ENCODE data around the gene DUS2. TPM values are rescaled to one million over a fixed set of nuclear protein-coding genes. Genes with fewer than 3 reads are reported as not detected.

Gene DUS2
- total and polyA plus RNA-seq, 2 of the 8 experiments (the other 6 are each of a cell fraction or from before 2014, with no cell fraction given), result 17.2 to 27.0 TPM

- no peak overlapping the region for H2BK120ac ChIP-seq (replicated peaks; ENCODE audit: low read depth, low read length)
- ChIA-PET CTCF (ENCODE audit: partially characterized antibody) (interaction anchor here (0.7 to 3.8 kb wide), 7 partner anchors 9 to 300 kb away, joined by 3 to 17 read pairs (median 10); partner anchors contain the start of genes DPEP2NB and DPEP3), POLR2A (ENCODE audit: partially characterized antibody) (no interaction called here)
- no peak overlapping the region for H4K8ac ChIP-seq (ENCODE audit: extremely low read depth, insufficient read depth, low read length)
- H3K4me1 ChIP-seq (replicated peaks in 1 of 4; ENCODE audit: control insufficient read depth in 3 of 4, insufficient read depth in 4 of 4, low read length in 3 of 4), result no peaks in the 10 kb centered on the region; a peak in 3 of 7 replicates
- peaks cover 0 to 12% (median 8%) of the 10 kb centered on the region in 4 experiments; a peak in 5 of 7 replicates for H3K27me3 ChIP-seq (replicated peaks in 1 of 4; ENCODE audit: control insufficient read depth in 3 of 4, extremely low read depth in 1 of 4, insufficient read depth in 3 of 4, low read length in 3 of 4)
- no peaks in the 10 kb centered on the region for H3K36me3 ChIP-seq (ENCODE audit: control insufficient read depth in 2 of 4, insufficient read depth in 4 of 4, low read length in 3 of 4)
- H2BK15ac ChIP-seq (ENCODE audit: low read length), result no peak overlapping the region
- no peak overlapping the region for H3K4me2 ChIP-seq (ENCODE audit: insufficient read depth in 1 of 2, low read depth in 2 of 2, low read length in 2 of 2)
- WGBS, 2 experiments (ENCODE audit: extremely low coverage in 1 of 2, insufficient coverage in 1 of 2, insufficient read length in 1 of 2, insufficient replicate concordance in 2 of 2, low coverage in 1 of 2, low lambda C conversion rate in 2 of 2, missing lambda C conversion rate in 1 of 2), result 87% methylated on average over 5 of the region's 5 CpGs; no CpG with 5 or more reads in 1 of the 2 experiments
- no peak overlapping the region for H2AFZ ChIP-seq (ENCODE audit: low read length)
- no peak overlapping the region for H3K23ac ChIP-seq (ENCODE audit: insufficient read length)
- no peak for DNase-seq (ENCODE audit: low read depth in 1 of 2, low spot score in 2 of 2)
- no peak overlapping the region for H3K56ac ChIP-seq (replicated peaks; ENCODE audit: insufficient read length, low read depth, low read length)
- H2BK12ac ChIP-seq (ENCODE audit: low read depth, low read length), result no peak overlapping the region
- no peak overlapping the region for H2BK5ac ChIP-seq (ENCODE audit: low read depth, low read length)
- H3K9me3 ChIP-seq (ENCODE audit: insufficient read depth in 2 of 2, low read depth in 1 of 2, low read length in 1 of 2), result no peaks in the 10 kb centered on the region
- no peak overlapping the region for H2BK20ac ChIP-seq (ENCODE audit: low read length)
- H4K91ac ChIP-seq (replicated peaks; ENCODE audit: insufficient read length, low read length), result no peak overlapping the region
- no peak overlapping the region for H3K4ac ChIP-seq (replicated peaks; ENCODE audit: insufficient read length, low read depth, low read length)
- H4K5ac ChIP-seq (ENCODE audit: insufficient read length, low read depth, low read length), result no peak overlapping the region
- no peaks in the 10 kb centered on the region for H3K79me2 ChIP-seq (ENCODE audit: control insufficient read depth in 1 of 2, insufficient read depth in 2 of 2, low read length in 2 of 2)
- no peaks in the 10 kb centered on the region for H4K20me1 ChIP-seq (replicated peaks in 1 of 2; ENCODE audit: control insufficient read depth in 1 of 2, insufficient read depth in 2 of 2, low read length in 2 of 2)
- no peak overlapping the region for H3K9ac ChIP-seq (replicated peaks in 1 of 4; ENCODE audit: extremely low read depth in 1 of 4, low read depth in 3 of 4, low read length in 3 of 4)
- H3K79me1 ChIP-seq (ENCODE audit: low read depth, low read length), result no peaks in the 10 kb centered on the region; the same call in 1 of the 2 replicates
- no peak overlapping the region for H3K14ac ChIP-seq (ENCODE audit: insufficient read length)
- no peak overlapping the region for H3K27ac ChIP-seq (ENCODE audit: low read depth, low read length)
- no peak overlapping the region for H2AK5ac ChIP-seq (ENCODE audit: low read depth, low read length)
- no peak overlapping the region for H3K4me3 ChIP-seq (ENCODE audit: extremely low read depth in 1 of 4, insufficient read depth in 2 of 4, low read depth in 3 of 4, low read length in 4 of 4)
- FAIRE-seq, result no peak
- H3K23me2 ChIP-seq (ENCODE audit: low read depth, low read length), result no peaks in the 10 kb centered on the region; the same call in 1 of the 2 replicates
- no peak overlapping the region for H3K18ac ChIP-seq (ENCODE audit: extremely low read depth, low read length)
- TF ChIP-seq EP300 (IDR thresholded peaks at IDR 0.05; ENCODE audit: borderline replicate concordance in 1 of 2, low read depth in 2 of 2, low read length in 2 of 2) (no peak), TAF1 (IDR thresholded peaks at IDR 0.05; ENCODE audit: low read depth, low read length) (no peak), SP4 (IDR thresholded peaks at IDR 0.05; ENCODE audit: low read length) (no peak), SP2 (IDR thresholded peaks at IDR 0.05; ENCODE audit: low read length) (no peak), BCL11A (IDR thresholded peaks at IDR 0.05; ENCODE audit: low read depth in 2 of 2, low read length in 2 of 2) (no peak), NANOG (IDR thresholded peaks at IDR 0.05; ENCODE audit: insufficient read depth, low read depth, low read length, poor library complexity, severe bottlenecking) (no peak), CEBPB (IDR thresholded peaks at IDR 0.05; ENCODE audit: low read depth, low read length) (no peak), POLR2AphosphoS5 (IDR thresholded peaks at IDR 0.05; ENCODE audit: low read depth, low read length) (no peak), HDAC2 (IDR thresholded peaks at IDR 0.05; ENCODE audit: borderline replicate concordance in 1 of 2, low read depth in 2 of 2, low read length in 2 of 2) (no peak), SAP30 (IDR thresholded peaks at IDR 0.05; ENCODE audit: insufficient read depth, insufficient replicate concordance, low read length) (no peak), USF2 (IDR thresholded peaks at IDR 0.05; ENCODE audit: low read length) (no peak), EZH2 (IDR thresholded peaks at IDR 0.05; ENCODE audit: low read depth, low read length, severe bottlenecking) (no peak), CHD1 (IDR thresholded peaks at IDR 0.05; ENCODE audit: low read depth, low read length) (no peak)
Measured at GRCh38 chr16:67996666-67997065, 26.4 kb upstream of the DUS2 start.

Measured in H1 (cell line).